HEK293 (cell line): Measurements from ENCODE around the gene QPCT.

Experiments used
- CTCF ChIA-PET: fragments of 350-600 bp; formaldehyde crosslinking; extraction: SDS; loops from one replicate; lab custom pipeline; 2021; ENCODE audit warnings: antibody characterized with exemption; lab: Yijun Ruan, JAX
- POLR2A ChIA-PET: fragments of 300-600 bp; formaldehyde crosslinking; extraction: SDS; loops from one replicate; lab custom pipeline; 2020; ENCODE audit warnings: antibody characterized with exemption, inconsistent platforms; lab: Yijun Ruan, JAX
- H3K27ac ChIP-seq: fragments of 200-500 bp; sonication (Bioruptor generic); 2 replicates; pipeline ENCODE4 v1.5.1; 2014; ENCODE audit warnings: low read depth, low read length, control low read depth, inconsistent platforms; ENCODE audit errors: extremely low read depth
- H3K36me3 ChIP-seq, 2 experiments: fragments of 200-500 bp in 1 of 2; sonication (Bioruptor generic) in 1 of 2; 1 replicate in 1 of 2; 2 replicates in 1 of 2; pipeline ENCODE4 v1.5.1; 2014 to 2017; ENCODE audit warnings: inconsistent platforms in 2 of 2, low read length in 2 of 2; ENCODE audit not compliant: control insufficient read depth in 2 of 2, insufficient read depth in 1 of 2
- H3K4me1 ChIP-seq: fragments of 200-500 bp; sonication (Bioruptor generic); 2 replicates; pipeline ENCODE4 v1.5.1; 2014; ENCODE audit warnings: mild to moderate bottlenecking, low read length, inconsistent platforms; ENCODE audit not compliant: control insufficient read depth, insufficient read depth
- H3K4me3 ChIP-seq: 2 replicates; pipeline ENCODE4 v1.5.1; 2011; ENCODE audit warnings: low read depth, mild to moderate bottlenecking, control low read depth, low read length, moderate library complexity
- H3K9me3 ChIP-seq: fragments of 200-500 bp; sonication (Bioruptor generic); 2 replicates; pipeline ENCODE4 v1.5.1; 2014; ENCODE audit warnings: low read depth, low read length, inconsistent platforms; ENCODE audit not compliant: control insufficient read depth, insufficient read depth
- GLI4 ChIP-seq: fragments of 450-650 bp; formaldehyde crosslinking; IDR thresholded peaks from 2 replicates; pipeline ENCODE4 v1.5.1; 2016; ENCODE audit warnings: missing biosample characterization, missing genetic modification characterization
- GLIS1 ChIP-seq: fragments of 450-650 bp; formaldehyde crosslinking; IDR thresholded peaks from 2 replicates; pipeline ENCODE4 v1.5.1; 2016; ENCODE audit warnings: missing biosample characterization, missing genetic modification characterization
- OVOL3 ChIP-seq: fragments of 450-650 bp; formaldehyde crosslinking; IDR thresholded peaks from 2 replicates; pipeline ENCODE4 v1.5.1; 2016; ENCODE audit warnings: missing biosample characterization, missing genetic modification characterization
- SCRT2 ChIP-seq: fragments of 450-650 bp; formaldehyde crosslinking; IDR thresholded peaks from 2 replicates; pipeline ENCODE4 v1.5.1; 2016; ENCODE audit warnings: missing biosample characterization, missing genetic modification characterization
- SP7 ChIP-seq: fragments of 450-650 bp; formaldehyde crosslinking; IDR thresholded peaks from 2 replicates; pipeline ENCODE4 v1.5.1; 2016; ENCODE audit warnings: missing biosample characterization, missing genetic modification characterization
- ZBTB1 ChIP-seq: fragments of 450-650 bp; formaldehyde crosslinking; IDR thresholded peaks from 2 replicates; pipeline ENCODE4 v1.5.1; 2016; ENCODE audit warnings: missing biosample characterization, missing genetic modification characterization
- ZBTB17 ChIP-seq: fragments of 450-650 bp; formaldehyde crosslinking; IDR thresholded peaks from 2 replicates; pipeline ENCODE4 v1.5.1; 2016; ENCODE audit warnings: missing biosample characterization, missing genetic modification characterization
- ZBTB8A ChIP-seq: fragments of 450-650 bp; formaldehyde crosslinking; IDR thresholded peaks from 2 replicates; pipeline ENCODE4 v1.5.1; 2016; ENCODE audit warnings: missing biosample characterization, missing genetic modification characterization
- ZNF292 ChIP-seq: fragments of 450-650 bp; formaldehyde crosslinking; IDR thresholded peaks from 2 replicates; pipeline ENCODE4 v1.5.1; 2016; ENCODE audit warnings: low read depth, missing biosample characterization, missing genetic modification characterization, borderline replicate concordance
- ZNF366 ChIP-seq: fragments of 450-650 bp; formaldehyde crosslinking; conservative IDR thresholded peaks from 2 replicates; pipeline ENCODE4 v1.5.1; 2016; ENCODE audit warnings: missing biosample characterization, missing genetic modification characterization
- ZNF623 ChIP-seq: fragments of 450-650 bp; formaldehyde crosslinking; IDR thresholded peaks from 2 replicates; pipeline ENCODE4 v1.5.1; 2016; ENCODE audit warnings: missing biosample characterization, missing genetic modification characterization
- ZNF670 ChIP-seq: fragments of 450-650 bp; formaldehyde crosslinking; IDR thresholded peaks from 2 replicates; pipeline ENCODE4 v1.5.1; 2016; ENCODE audit warnings: missing biosample characterization, missing genetic modification characterization, low read depth
- TF ChIP-seq, protein P1 (sequence below): fragments of 450-650 bp; IDR thresholded peaks from 2 replicates; pipeline ENCODE4 v1.5.1; 2018; ENCODE audit warnings: missing biosample characterization, mild to moderate bottlenecking, missing genetic modification characterization
- TF ChIP-seq, protein P2 (sequence below): fragments of 450-650 bp; formaldehyde crosslinking; IDR thresholded peaks from 2 replicates; pipeline ENCODE4 v1.5.1; 2016; ENCODE audit warnings: missing biosample characterization, missing genetic modification characterization
- TF ChIP-seq, protein P3 (sequence below): fragments of 450-650 bp; formaldehyde crosslinking; IDR thresholded peaks from 2 replicates; pipeline ENCODE4 v1.5.1; 2016; ENCODE audit warnings: missing biosample characterization, missing genetic modification characterization, borderline replicate concordance
- TF ChIP-seq, protein P4 (sequence below): fragments of 450-650 bp; formaldehyde crosslinking; IDR thresholded peaks from 2 replicates; pipeline ENCODE4 v1.5.1; 2016; ENCODE audit warnings: missing biosample characterization, missing genetic modification characterization
- TF ChIP-seq, protein P5 (sequence below): fragments of 450-650 bp; formaldehyde crosslinking; IDR thresholded peaks from 2 replicates; pipeline ENCODE4 v1.5.1; 2016; ENCODE audit warnings: missing biosample characterization, missing genetic modification characterization

QPCT gene

DNA sequence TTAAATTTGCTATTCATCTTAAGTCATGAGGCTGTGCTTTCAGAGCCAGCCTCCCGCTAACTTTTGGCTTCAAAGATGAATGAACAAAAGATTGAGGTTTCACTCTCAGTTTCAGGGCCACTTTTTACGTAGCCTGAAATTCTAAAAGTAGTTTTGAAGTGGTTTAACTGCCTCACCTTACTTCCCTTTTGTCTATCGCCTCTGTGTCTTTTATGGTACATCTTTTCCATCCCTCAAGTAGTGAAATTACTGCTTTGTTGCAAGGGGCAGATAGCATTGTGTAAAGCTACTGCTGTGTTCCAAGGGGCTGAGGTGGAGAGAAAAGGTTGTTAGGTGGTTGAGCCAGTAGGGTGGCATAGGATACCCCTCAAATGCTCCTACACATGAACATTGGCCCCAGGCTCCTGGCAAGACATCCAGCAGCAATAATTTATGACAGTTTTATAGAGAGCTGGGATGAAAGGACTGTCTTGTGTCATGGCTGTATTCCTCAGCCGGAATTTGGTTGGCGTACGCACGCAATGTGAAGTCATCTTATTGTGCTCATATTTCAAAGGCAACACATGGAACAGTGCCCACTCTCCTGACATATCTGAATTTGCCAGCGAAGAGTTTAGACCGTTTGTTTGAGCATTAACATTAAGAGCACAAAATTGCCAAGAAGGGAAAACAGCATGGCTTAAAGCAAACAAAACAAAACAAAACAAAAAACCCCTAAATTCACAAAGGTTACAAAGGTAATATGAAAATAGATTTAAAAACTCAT is 32.2 kb downstream of the QPCT start (continued):
- TF ChIP-seq GLI4 (tag by site-specific recombination), result no peak
- TF ChIP-seq, protein P1, sequence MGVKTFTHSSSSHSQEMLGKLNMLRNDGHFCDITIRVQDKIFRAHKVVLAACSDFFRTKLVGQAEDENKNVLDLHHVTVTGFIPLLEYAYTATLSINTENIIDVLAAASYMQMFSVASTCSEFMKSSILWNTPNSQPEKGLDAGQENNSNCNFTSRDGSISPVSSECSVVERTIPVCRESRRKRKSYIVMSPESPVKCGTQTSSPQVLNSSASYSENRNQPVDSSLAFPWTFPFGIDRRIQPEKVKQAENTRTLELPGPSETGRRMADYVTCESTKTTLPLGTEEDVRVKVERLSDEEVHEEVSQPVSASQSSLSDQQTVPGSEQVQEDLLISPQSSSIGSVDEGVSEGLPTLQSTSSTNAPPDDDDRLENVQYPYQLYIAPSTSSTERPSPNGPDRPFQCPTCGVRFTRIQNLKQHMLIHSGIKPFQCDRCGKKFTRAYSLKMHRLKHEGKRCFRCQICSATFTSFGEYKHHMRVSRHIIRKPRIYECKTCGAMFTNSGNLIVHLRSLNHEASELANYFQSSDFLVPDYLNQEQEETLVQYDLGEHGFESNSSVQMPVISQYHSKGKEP, result peak; percentile 15; the same call in 1 of the 2 replicates

DNA sequence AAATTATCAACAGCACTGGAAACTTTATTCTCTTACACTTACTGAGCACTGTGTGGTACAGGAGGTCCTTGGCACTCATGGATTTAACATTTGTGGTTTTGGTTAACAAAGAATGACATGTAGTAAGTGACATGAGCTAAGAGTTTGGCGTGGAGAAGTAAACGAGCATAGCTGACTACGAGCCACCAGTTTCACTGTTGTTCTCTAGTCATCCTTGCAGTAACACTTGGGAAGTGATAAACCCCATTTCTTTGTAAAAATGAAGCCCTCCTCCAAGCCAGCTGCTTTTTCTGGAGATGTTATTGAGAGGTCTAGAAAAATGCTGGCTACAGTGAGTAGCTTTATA is 32.7 kb downstream of the QPCT start:
- no peak for TF ChIP-seq ZBTB1 (tag by site-specific recombination)
- peak; percentile 70 for TF ChIP-seq ZBTB17 (tag by site-specific recombination)
- no peak for TF ChIP-seq ZNF623 (tag by site-specific recombination)
- TF ChIP-seq ZNF366 (tag by site-specific recombination), result no peak
- TF ChIP-seq ZBTB8A (tag by site-specific recombination), result 0 out of 2 replicates have a peak, but pooled peaks have one; percentile 12
- TF ChIP-seq, protein P2, sequence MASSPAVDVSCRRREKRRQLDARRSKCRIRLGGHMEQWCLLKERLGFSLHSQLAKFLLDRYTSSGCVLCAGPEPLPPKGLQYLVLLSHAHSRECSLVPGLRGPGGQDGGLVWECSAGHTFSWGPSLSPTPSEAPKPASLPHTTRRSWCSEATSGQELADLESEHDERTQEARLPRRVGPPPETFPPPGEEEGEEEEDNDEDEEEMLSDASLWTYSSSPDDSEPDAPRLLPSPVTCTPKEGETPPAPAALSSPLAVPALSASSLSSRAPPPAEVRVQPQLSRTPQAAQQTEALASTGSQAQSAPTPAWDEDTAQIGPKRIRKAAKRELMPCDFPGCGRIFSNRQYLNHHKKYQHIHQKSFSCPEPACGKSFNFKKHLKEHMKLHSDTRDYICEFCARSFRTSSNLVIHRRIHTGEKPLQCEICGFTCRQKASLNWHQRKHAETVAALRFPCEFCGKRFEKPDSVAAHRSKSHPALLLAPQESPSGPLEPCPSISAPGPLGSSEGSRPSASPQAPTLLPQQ (tag by site-specific recombination), result 0 out of 2 replicates have a peak, but pooled peaks have one; percentile 20
- 0 out of 2 replicates have a peak, but pooled peaks have one; percentile 53 for TF ChIP-seq SCRT2
- TF ChIP-seq ZNF292 (tag by site-specific recombination), result no peak
- TF ChIP-seq GLIS1 (tag by site-specific recombination), result peak; percentile 74
- Histone ChIP-seq H3K4me3 (peak overlapping the region; percentile 12), H3K9me3 (no peaks in the 10 kb centered on the region), H3K36me3 (peaks cover 0 to 4% of the 10 kb centered on the region in 2 experiments; a peak in 1 of 3 replicates), H3K4me1 (peaks cover 12% of the 10 kb centered on the region), H3K27ac (peak overlapping the region; percentile 25; the same call in 1 of the 2 replicates)
- ChIA-PET POLR2A (interaction anchor here (1.0 to 2.7 kb wide), 6 partner anchors 8 to 1374 kb away, joined by 3 to 7 read pairs (median 4); partner anchors contain the start of genes EIF2AK2, PRKD3 and SRSF7), CTCF (interaction anchor here (0.6 to 2.0 kb wide), 7 partner anchors 9 to 456 kb away, joined by 3 to 13 read pairs (median 3); no protein-coding TSS in a partner anchor)

DNA sequence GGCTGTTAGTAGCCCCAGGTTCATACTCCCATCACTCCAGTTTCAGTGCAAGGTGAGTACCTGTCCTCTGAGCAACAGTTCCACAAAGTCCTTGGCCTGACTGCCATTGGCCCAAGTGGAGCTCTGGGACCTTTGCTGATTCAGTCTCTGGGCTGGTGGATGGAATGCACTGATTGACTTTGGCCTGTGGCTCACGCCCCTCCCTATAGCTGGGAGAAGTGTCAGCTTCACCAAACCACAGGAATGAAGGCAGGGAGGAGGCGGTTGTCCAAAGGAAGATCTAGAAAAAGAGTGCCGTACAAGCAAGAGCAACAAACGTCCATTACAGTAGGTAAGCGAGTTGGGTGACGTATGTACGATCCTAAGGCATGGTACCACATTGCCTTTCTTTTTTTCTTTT is 34.0 kb downstream of the QPCT start:
- H3K4me1 ChIP-seq, result peaks cover 12% of the 10 kb centered on the region
- TF ChIP-seq, protein P3, sequence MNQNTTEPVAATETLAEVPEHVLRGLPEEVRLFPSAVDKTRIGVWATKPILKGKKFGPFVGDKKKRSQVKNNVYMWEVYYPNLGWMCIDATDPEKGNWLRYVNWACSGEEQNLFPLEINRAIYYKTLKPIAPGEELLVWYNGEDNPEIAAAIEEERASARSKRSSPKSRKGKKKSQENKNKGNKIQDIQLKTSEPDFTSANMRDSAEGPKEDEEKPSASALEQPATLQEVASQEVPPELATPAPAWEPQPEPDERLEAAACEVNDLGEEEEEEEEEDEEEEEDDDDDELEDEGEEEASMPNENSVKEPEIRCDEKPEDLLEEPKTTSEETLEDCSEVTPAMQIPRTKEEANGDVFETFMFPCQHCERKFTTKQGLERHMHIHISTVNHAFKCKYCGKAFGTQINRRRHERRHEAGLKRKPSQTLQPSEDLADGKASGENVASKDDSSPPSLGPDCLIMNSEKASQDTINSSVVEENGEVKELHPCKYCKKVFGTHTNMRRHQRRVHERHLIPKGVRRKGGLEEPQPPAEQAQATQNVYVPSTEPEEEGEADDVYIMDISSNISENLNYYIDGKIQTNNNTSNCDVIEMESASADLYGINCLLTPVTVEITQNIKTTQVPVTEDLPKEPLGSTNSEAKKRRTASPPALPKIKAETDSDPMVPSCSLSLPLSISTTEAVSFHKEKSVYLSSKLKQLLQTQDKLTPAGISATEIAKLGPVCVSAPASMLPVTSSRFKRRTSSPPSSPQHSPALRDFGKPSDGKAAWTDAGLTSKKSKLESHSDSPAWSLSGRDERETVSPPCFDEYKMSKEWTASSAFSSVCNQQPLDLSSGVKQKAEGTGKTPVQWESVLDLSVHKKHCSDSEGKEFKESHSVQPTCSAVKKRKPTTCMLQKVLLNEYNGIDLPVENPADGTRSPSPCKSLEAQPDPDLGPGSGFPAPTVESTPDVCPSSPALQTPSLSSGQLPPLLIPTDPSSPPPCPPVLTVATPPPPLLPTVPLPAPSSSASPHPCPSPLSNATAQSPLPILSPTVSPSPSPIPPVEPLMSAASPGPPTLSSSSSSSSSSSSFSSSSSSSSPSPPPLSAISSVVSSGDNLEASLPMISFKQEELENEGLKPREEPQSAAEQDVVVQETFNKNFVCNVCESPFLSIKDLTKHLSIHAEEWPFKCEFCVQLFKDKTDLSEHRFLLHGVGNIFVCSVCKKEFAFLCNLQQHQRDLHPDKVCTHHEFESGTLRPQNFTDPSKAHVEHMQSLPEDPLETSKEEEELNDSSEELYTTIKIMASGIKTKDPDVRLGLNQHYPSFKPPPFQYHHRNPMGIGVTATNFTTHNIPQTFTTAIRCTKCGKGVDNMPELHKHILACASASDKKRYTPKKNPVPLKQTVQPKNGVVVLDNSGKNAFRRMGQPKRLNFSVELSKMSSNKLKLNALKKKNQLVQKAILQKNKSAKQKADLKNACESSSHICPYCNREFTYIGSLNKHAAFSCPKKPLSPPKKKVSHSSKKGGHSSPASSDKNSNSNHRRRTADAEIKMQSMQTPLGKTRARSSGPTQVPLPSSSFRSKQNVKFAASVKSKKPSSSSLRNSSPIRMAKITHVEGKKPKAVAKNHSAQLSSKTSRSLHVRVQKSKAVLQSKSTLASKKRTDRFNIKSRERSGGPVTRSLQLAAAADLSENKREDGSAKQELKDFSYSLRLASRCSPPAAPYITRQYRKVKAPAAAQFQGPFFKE (tag by site-specific recombination), result no peak
- TF ChIP-seq, protein P4, sequence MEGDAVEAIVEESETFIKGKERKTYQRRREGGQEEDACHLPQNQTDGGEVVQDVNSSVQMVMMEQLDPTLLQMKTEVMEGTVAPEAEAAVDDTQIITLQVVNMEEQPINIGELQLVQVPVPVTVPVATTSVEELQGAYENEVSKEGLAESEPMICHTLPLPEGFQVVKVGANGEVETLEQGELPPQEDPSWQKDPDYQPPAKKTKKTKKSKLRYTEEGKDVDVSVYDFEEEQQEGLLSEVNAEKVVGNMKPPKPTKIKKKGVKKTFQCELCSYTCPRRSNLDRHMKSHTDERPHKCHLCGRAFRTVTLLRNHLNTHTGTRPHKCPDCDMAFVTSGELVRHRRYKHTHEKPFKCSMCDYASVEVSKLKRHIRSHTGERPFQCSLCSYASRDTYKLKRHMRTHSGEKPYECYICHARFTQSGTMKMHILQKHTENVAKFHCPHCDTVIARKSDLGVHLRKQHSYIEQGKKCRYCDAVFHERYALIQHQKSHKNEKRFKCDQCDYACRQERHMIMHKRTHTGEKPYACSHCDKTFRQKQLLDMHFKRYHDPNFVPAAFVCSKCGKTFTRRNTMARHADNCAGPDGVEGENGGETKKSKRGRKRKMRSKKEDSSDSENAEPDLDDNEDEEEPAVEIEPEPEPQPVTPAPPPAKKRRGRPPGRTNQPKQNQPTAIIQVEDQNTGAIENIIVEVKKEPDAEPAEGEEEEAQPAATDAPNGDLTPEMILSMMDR, result no peak
- TF ChIP-seq SP7 (no peak), ZNF670 (no peak), OVOL3 (tag by site-specific recombination) (no peak)
- TF ChIP-seq, protein P5, sequence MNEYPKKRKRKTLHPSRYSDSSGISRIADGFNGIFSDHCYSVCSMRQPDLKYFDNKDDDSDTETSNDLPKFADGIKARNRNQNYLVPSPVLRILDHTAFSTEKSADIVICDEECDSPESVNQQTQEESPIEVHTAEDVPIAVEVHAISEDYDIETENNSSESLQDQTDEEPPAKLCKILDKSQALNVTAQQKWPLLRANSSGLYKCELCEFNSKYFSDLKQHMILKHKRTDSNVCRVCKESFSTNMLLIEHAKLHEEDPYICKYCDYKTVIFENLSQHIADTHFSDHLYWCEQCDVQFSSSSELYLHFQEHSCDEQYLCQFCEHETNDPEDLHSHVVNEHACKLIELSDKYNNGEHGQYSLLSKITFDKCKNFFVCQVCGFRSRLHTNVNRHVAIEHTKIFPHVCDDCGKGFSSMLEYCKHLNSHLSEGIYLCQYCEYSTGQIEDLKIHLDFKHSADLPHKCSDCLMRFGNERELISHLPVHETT (tag by site-specific recombination), result no peak
- no peak overlapping the region for H3K4me3 ChIP-seq
- CTCF ChIA-PET, result interaction anchor here (0.5 to 2.0 kb wide), 5 partner anchors 18 to 697 kb away, joined by 3 to 13 read pairs (median 3); partner anchors contain the start of gene CYP1B1
- H3K36me3 ChIP-seq, result no peaks in the 10 kb centered on the region
- POLR2A ChIA-PET, result interaction anchor here (1.2 to 2.7 kb wide), 4 partner anchors 10 to 222 kb away, joined by 3 to 7 read pairs (median 3); partner anchors contain the start of gene EIF2AK2
- H3K9me3 ChIP-seq, result no peaks in the 10 kb centered on the region
- no peak overlapping the region for H3K27ac ChIP-seq
